CD4-positive, alpha-beta T cell (primary cell): Measurements from ENCODE around the gene FZR1. TPM values are rescaled to one million over a fixed set of nuclear protein-coding genes. Genes with fewer than 3 reads are reported as not detected.
A peak's percentile ranks its signal among the peaks of the same experiment; 100 is the strongest.

Experiments used
- ATAC-seq: fragments of 200-7000 bp; cut with Tn5 transposase; one replicate; pipeline ENCODE4 v1.10.0; 2022; ENCODE audit warnings: mild to moderate bottlenecking; ENCODE audit not compliant: poor library complexity
- CTCF ChIA-PET: fragments of 350-600 bp; sonication (Branson Sonifier 250); formaldehyde crosslinking; loops from one replicate; lab custom pipeline; 2021; ENCODE audit warnings: antibody characterized with exemption, inconsistent platforms; lab: Charles Lee
- POLR2A ChIA-PET: fragments of 350-600 bp; sonication (Branson Sonifier 250); formaldehyde crosslinking; loops from one replicate; lab custom pipeline; 2021; ENCODE audit warnings: antibody characterized with exemption, inconsistent platforms; lab: Charles Lee
- DNase-seq, 14 experiments: peaks; one replicate each; pipeline ENCODE4 v3.0.0-alpha.2; 2013 to 2020; ENCODE audit warnings: mixed read lengths in 2 of 14
- H3K27ac ChIP-seq, 2 donors: one replicate each; pipeline versions ENCODE4 v1.5.1 to v1.7.0; 2013; ENCODE audit warnings: low read length in 2 of 2, low read depth in 1 of 2, mild to moderate bottlenecking in 1 of 2
- H3K27me3 ChIP-seq, 2 experiments: 1 replicate in 1 of 2; 2 replicates in 1 of 2; pipeline versions ENCODE4 v1.6.1 to v1.7.0; 2013; ENCODE audit warnings: low read length in 2 of 2, control low read depth in 1 of 2, mild to moderate bottlenecking in 1 of 2, moderate library complexity in 1 of 2; ENCODE audit not compliant: insufficient read depth in 2 of 2, control insufficient read depth in 1 of 2
- H3K36me3 ChIP-seq: one replicate; pipeline ENCODE4 v1.6.1; 2013; ENCODE audit warnings: low read length, control low read depth; ENCODE audit not compliant: insufficient read depth
- H3K4me1 ChIP-seq: one replicate; pipeline ENCODE4 v1.6.1; 2013; ENCODE audit warnings: low read length, control low read depth; ENCODE audit not compliant: insufficient read depth
- H3K4me3 ChIP-seq: one replicate; pipeline ENCODE4 v1.5.1; 2013; ENCODE audit warnings: mild to moderate bottlenecking, low read length, moderate library complexity
- H3K9me3 ChIP-seq, 2 experiments: 1 replicate in 1 of 2; 2 replicates in 1 of 2; pipeline versions ENCODE4 v1.6.1 to v1.7.0; 2013; ENCODE audit warnings: low read length in 2 of 2, mild to moderate bottlenecking in 2 of 2, control low read depth in 1 of 2, moderate library complexity in 1 of 2; ENCODE audit not compliant: control insufficient read depth in 1 of 2, insufficient read depth in 1 of 2
- H3K27ac Mint-ChIP-seq: one replicate; pipeline ENCODE4 v1.8.0; 2020; ENCODE audit warnings: mixed read lengths
- H3K27me3 Mint-ChIP-seq: one replicate; pipeline ENCODE4 v1.8.0; 2021; ENCODE audit warnings: mixed read lengths
- H3K36me3 Mint-ChIP-seq: one replicate; pipeline ENCODE4 v1.8.0; 2021; ENCODE audit warnings: low read depth, mixed read lengths
- H3K4me1 Mint-ChIP-seq: one replicate; pipeline ENCODE4 v1.8.0; 2021; ENCODE audit warnings: low read depth, mixed read lengths
- H3K4me3 Mint-ChIP-seq: one replicate; pipeline ENCODE4 v1.8.0; 2020; ENCODE audit warnings: mild to moderate bottlenecking, mixed read lengths
- H3K9me3 Mint-ChIP-seq: one replicate; pipeline ENCODE4 v1.8.0; 2020; ENCODE audit warnings: mixed read lengths
- CTCF ChIP-seq: fragments of 200-600 bp; IDR thresholded peaks from one replicate; pipeline ENCODE4 v1.8.0; 2022; ENCODE audit warnings: antibody characterized with exemption, mild to moderate bottlenecking
- intact Hi-C, 2 experiments: fragments of 100-400 bp; cut with DNase I in 1 of 2; cut with micrococcal nuclease in 1 of 2; formaldehyde crosslinking; loops; one replicate each; pipeline versions ENCODE4 v1.15.1 to v1.9.0; 2023 to 2025; cut with DNase I, micrococcal nuclease
- total RNA-seq, 174 experiments: library from RNA in 2 of 174; stranded (reverse) in 2 of 174; gene quantifications; one replicate each; pipeline ENCODE4 v1.2.3 and lab custom pipeline; 2021 to 2026

FZR1 gene
- total RNA-seq, 2 experiments from 2014 or later: 109 to 116 TPM

DNA sequence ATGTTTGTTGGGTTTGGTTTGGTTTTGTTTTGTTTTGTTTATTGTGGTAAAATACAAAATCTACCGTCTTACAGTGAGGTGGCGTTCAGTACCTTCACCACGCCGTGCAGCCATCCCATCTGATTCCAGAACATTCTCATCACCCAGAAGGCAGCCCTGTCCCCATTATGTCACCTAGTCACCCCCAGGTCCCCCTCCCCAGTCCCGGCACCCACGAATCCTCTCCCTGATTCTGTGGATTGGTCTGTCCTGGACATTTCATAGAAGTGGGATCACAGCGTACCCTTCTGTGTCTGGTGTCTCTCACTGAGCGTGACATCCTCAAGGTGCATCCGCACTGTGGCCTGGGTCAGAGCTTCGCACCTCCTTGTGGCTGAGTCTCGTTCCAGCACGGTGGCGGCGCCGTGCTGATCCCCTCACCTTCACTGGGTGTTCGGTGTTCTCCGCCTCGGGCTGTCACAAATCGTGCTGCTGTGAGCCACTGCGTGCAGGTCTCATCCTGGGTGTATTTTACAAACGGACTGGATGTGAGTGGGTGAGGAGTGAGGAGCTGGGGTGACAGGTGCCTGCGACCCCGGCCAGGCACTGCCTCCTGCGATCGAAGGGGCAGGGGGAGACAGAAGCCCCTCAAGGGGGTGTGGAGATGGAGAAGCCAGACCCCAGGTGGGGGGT, 32.3 kb downstream of the FZR1 start:
- ChIA-PET CTCF (no interaction called here), POLR2A (interaction anchor here (0.7 to 1.2 kb wide), 2 partner anchors 16 to 37 kb away, joined by 3 read pairs; no protein-coding TSS in a partner anchor)
- no peak overlapping the region for H3K27ac ChIP-seq
- H3K27me3 ChIP-seq: no peaks in the 10 kb centered on the region
- peaks cover 30% of the 10 kb centered on the region for H3K36me3 ChIP-seq
- Mint-ChIP-seq H3K4me1 (no peaks in the 10 kb centered on the region), H3K27me3 (no peaks in the 10 kb centered on the region), H3K27ac (peak overlapping the region; percentile 42), H3K36me3 (peaks cover 46% of the 10 kb centered on the region), H3K9me3 (no peaks in the 10 kb centered on the region), H3K4me3 (no peak overlapping the region)
- peaks cover 0 to 10% of the 10 kb centered on the region in 2 experiments for H3K9me3 ChIP-seq
- intact Hi-C loops: no loop called here
- peak; percentile 16 for ATAC-seq
- H3K4me3 ChIP-seq: no peak overlapping the region
- H3K4me1 ChIP-seq: no peaks in the 10 kb centered on the region
- DNase-seq: no peak
- no peak for TF ChIP-seq CTCF

DNA sequence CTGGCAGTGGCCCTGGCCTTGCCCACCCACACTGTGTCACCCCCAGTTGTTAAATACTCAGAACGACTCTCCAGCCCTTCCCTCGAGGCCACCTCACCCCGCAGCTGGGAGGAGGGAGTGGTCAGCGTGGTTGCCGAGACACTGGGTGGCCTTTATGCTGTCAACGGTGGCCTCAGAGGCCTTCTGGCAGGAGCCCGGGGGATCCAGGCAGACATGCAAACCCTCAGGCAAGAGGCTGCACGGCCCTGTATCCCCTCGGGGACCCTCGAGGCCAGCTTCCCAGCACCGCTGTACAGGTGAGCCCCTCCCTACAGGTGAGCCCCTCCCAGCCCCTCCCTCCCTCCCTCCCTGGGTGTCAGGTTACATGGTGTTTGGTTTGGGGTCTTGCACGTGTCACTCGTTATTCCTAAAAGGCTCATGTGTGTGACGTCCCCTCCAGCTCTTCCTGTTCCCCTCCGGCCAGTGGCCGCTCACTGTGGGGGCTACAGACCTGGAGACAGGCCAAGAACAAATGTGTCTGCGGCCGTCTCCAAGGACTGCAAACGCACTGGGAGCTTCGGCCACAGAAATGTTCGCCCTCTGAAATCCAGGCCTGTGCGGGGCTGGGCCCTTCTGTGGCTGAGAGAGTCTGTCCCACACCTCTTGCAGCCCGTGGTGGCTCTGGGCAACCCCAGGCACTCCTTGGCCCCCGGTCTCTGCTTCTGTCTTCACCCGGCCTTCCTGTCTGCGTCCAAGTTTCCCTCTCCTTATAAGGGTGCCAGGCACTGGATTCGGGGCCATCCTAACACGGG, 33.0 kb downstream of the FZR1 start, which contains the start of gene TEKTIP1:
Gene TEKTIP1, plus strand, starts transcription at position 210 of the 791 bp plus-strand sequence. Its CDS starts 4 bp downstream, at position 214.
- Histone ChIP-seq H3K4me3 (no peak within 1 kb of the TSS), H3K9me3 (peaks cover 0 to 10% of the 10 kb centered on the region in 2 experiments), H3K36me3 (peaks cover 24% of the 10 kb centered on the region), H3K4me1 (no peaks in the 10 kb centered on the region), H3K27me3 (no peaks in the 10 kb centered on the region), H3K27ac (no peak within 1 kb of the TSS)
- no peaks in the 10 kb centered on the region for H3K27me3 Mint-ChIP-seq
- peak within 1 kb of the TSS; percentile 55 for H3K27ac Mint-ChIP-seq
- no peaks in the 10 kb centered on the region for H3K9me3 Mint-ChIP-seq
- no peak within 1 kb of the TSS for H3K4me3 Mint-ChIP-seq
- ATAC-seq (no peak), DNase-seq (no peak)
- ChIA-PET CTCF (no interaction called here), POLR2A (interaction anchor here (0.7 to 1.2 kb wide), 2 partner anchors 15 to 38 kb away, joined by 3 read pairs; no protein-coding TSS in a partner anchor)
- peaks cover 41% of the 10 kb centered on the region for H3K36me3 Mint-ChIP-seq
- intact Hi-C loops: no loop called here
- H3K4me1 Mint-ChIP-seq: no peaks in the 10 kb centered on the region
- no peak for TF ChIP-seq CTCF

GRCh38 chr19:3539756-3540118, 33.6 kb downstream of the FZR1 start:
- no peaks in the 10 kb centered on the region for H3K27me3 ChIP-seq
- H3K27ac ChIP-seq: no peak overlapping the region
- peaks cover 35% of the 10 kb centered on the region for H3K36me3 Mint-ChIP-seq
- ChIA-PET POLR2A (interaction anchor here (1.2 kb wide), 1 partner anchor 14 kb away, joined by 3 read pairs; no protein-coding TSS in a partner anchor), CTCF (no interaction called here)
- H3K9me3 Mint-ChIP-seq: no peaks in the 10 kb centered on the region
- ATAC-seq: no peak
- TF ChIP-seq CTCF: no peak
- no peak overlapping the region for H3K4me3 Mint-ChIP-seq
- H3K9me3 ChIP-seq: peaks cover 0 to 10% of the 10 kb centered on the region in 2 experiments
- no peak for DNase-seq
- H3K4me1 ChIP-seq: peaks cover 3% of the 10 kb centered on the region
- H3K36me3 ChIP-seq: peaks cover 23% of the 10 kb centered on the region
- intact Hi-C loops: no loop called here
- no peaks in the 10 kb centered on the region for H3K4me1 Mint-ChIP-seq
- no peaks in the 10 kb centered on the region for H3K27me3 Mint-ChIP-seq
- H3K27ac Mint-ChIP-seq: peak overlapping the region; percentile 55
- no peak overlapping the region for H3K4me3 ChIP-seq
